HCT116 (cell line): ENCODE measurements around the gene MYEOV. TPM values are rescaled to one million over a fixed set of nuclear protein-coding genes. Genes with fewer than 3 reads are reported as not detected.

ENCODE experiments used
- ATAC-seq: fragments of 200-7000 bp; cut with Tn5 transposase; 2 replicates; pipeline ENCODE4 v1.9.1; 2020; ENCODE audit warnings: mild to moderate bottlenecking, moderate library complexity
- BruUV-seq: library from RNA; stranded (reverse); fragments of 400-500 nt; replicated peaks from 2 replicates; lab custom pipeline; 2021; lab: Mats Ljungman, UMichigan
- CTCF ChIA-PET: fragments of 300-600 bp; sonication (Branson Sonifier 250); formaldehyde crosslinking; loops from one replicate; lab custom pipeline; 2021; ENCODE audit warnings: antibody characterized with exemption; lab: Charles Lee
- POLR2A ChIA-PET: fragments of 300-600, 350-600 bp; sonication (Branson Sonifier 250); formaldehyde crosslinking; loops from one replicate; lab custom pipeline; 2021; ENCODE audit warnings: antibody characterized with exemption; lab: Charles Lee
- RAD21 ChIA-PET, 2 experiments: fragments of 300-600 bp; sonication (Branson Sonifier 250); formaldehyde crosslinking; loops; one replicate each; lab custom pipeline; 2023; ENCODE audit warnings: low total read pairs in 2 of 2; ENCODE audit not compliant: uncharacterized antibody in 2 of 2, unreplicated experiment in 2 of 2, low non-redundant PET in 1 of 2; lab: Charles Lee
- DNase-seq: peaks from one replicate; pipeline ENCODE4 v3.0.0-alpha.2; 2010; ENCODE audit warnings: low read depth, low spot score
- H2AFZ ChIP-seq: fragments of 200-600 bp; shearing (Covaris generic), sonication (generic); 2 replicates; pipeline ENCODE4 v1.6.1; 2017; ENCODE audit warnings: low read depth, mixed run types, mixed read lengths, antibody characterized with exemption, low read length; ENCODE audit not compliant: poor library complexity, severe bottlenecking
- H3K27ac ChIP-seq: 2 replicates; pipeline ENCODE4 v1.5.1; 2012; ENCODE audit warnings: low read depth, low read length
- H3K27me3 ChIP-seq: fragments of 200-600 bp; sonication (generic); 2 replicates; pipeline ENCODE4 v1.6.1; 2016; ENCODE audit warnings: mixed run types, low read length, mixed read lengths; ENCODE audit not compliant: insufficient read depth
- H3K36me3 ChIP-seq, 2 experiments: fragments of 200-500 bp in 1 of 2; fragments of 200-600 bp in 1 of 2; sonication (Bioruptor generic) in 1 of 2; sonication (generic) in 1 of 2; 2 replicates each; pipeline versions ENCODE4 v1.5.1 to v1.6.1; 2014 to 2016; ENCODE audit warnings: low read length in 2 of 2, inconsistent platforms in 1 of 2, mixed read lengths in 1 of 2, mixed run types in 1 of 2; ENCODE audit not compliant: insufficient read depth in 2 of 2, control insufficient read depth in 1 of 2
- H3K4me1 ChIP-seq, 2 experiments: fragments of 200-600 bp in 1 of 2; sonication (generic) in 1 of 2; 2 replicates each; pipeline versions ENCODE4 v1.5.1 to v1.6.1; 2012 to 2017; ENCODE audit warnings: low read length in 2 of 2, inconsistent platforms in 1 of 2, mild to moderate bottlenecking in 1 of 2, mixed read lengths in 1 of 2, mixed run types in 1 of 2, moderate library complexity in 1 of 2; ENCODE audit not compliant: insufficient read depth in 2 of 2, control insufficient read depth in 1 of 2
- H3K4me2 ChIP-seq: fragments of 200-600 bp; sonication (generic); 2 replicates; pipeline ENCODE4 v1.6.1; 2017; ENCODE audit warnings: mixed run types, low read length, mixed read lengths
- H3K4me3 ChIP-seq, 2 experiments: fragments of 200-600 bp in 1 of 2; sonication (generic) in 1 of 2; replicated peaks in 1 of 2; 2 replicates each; pipeline ENCODE4 v1.5.1; 2011 to 2016; ENCODE audit warnings: low read length in 2 of 2, control low read depth in 1 of 2, low read depth in 1 of 2, mild to moderate bottlenecking in 1 of 2, mixed read lengths in 1 of 2, mixed run types in 1 of 2
- H3K79me2 ChIP-seq: fragments of 200-600 bp; sonication (generic); 2 replicates; pipeline ENCODE4 v1.6.1; 2017; ENCODE audit warnings: mild to moderate bottlenecking, mixed run types, low read length, moderate library complexity, mixed read lengths; ENCODE audit not compliant: insufficient read depth
- H3K9ac ChIP-seq: fragments of 200-600 bp; sonication (generic); 2 replicates; pipeline ENCODE4 v1.6.1; 2016; ENCODE audit warnings: low read length, mixed read lengths
- H3K9me2 ChIP-seq: fragments of 200-600 bp; sonication (generic), shearing (Covaris generic); 2 replicates; pipeline ENCODE4 v1.6.1; 2017; ENCODE audit warnings: mixed run types, mild to moderate bottlenecking, moderate library complexity; ENCODE audit not compliant: insufficient read depth
- H3K9me3 ChIP-seq, 2 experiments: fragments of 200-500 bp in 1 of 2; fragments of 200-600 bp in 1 of 2; sonication (Bioruptor generic) in 1 of 2; sonication (generic) in 1 of 2; 2 replicates each; pipeline ENCODE4 v1.6.1; 2014 to 2017; ENCODE audit warnings: low read length in 2 of 2, mixed read lengths in 2 of 2, inconsistent platforms in 1 of 2, low read depth in 1 of 2, mild to moderate bottlenecking in 1 of 2, mixed run types in 1 of 2, moderate library complexity in 1 of 2; ENCODE audit not compliant: control insufficient read depth in 1 of 2, insufficient read depth in 1 of 2
- H4K20me1 ChIP-seq: fragments of 200-600 bp; sonication (generic), shearing (Covaris generic); 2 replicates; pipeline ENCODE4 v1.6.1; 2017; ENCODE audit warnings: mixed run types, mild to moderate bottlenecking, moderate library complexity; ENCODE audit not compliant: insufficient read depth
- CBX3 ChIP-seq: IDR thresholded peaks from 2 replicates; pipeline ENCODE4 v1.6.1; 2012; ENCODE audit warnings: low read depth
- EGR1 ChIP-seq: IDR thresholded peaks from 2 replicates; pipeline ENCODE4 v1.6.1; 2012; ENCODE audit warnings: low read depth
- ELF1 ChIP-seq: IDR thresholded peaks from 2 replicates; pipeline ENCODE4 v1.6.1; 2012; ENCODE audit warnings: low read depth, borderline replicate concordance
- FOSL1 ChIP-seq: IDR thresholded peaks from 2 replicates; pipeline ENCODE4 v1.6.1; 2012; ENCODE audit warnings: low read depth
- JUND ChIP-seq: IDR thresholded peaks from 2 replicates; pipeline ENCODE4 v1.6.1; 2012
- POLR2A ChIP-seq: IDR thresholded peaks from 2 replicates; pipeline ENCODE4 v1.7.0; 2011; ENCODE audit warnings: borderline replicate concordance; ENCODE audit not compliant: insufficient read depth, insufficient read length; ENCODE audit errors: extremely low read depth
- POLR2AphosphoS5 ChIP-seq: IDR thresholded peaks from 2 replicates; pipeline ENCODE4 v1.6.1; 2011; ENCODE audit warnings: mild to moderate bottlenecking, low read depth, low read length, moderate library complexity
- RAD21 ChIP-seq: IDR thresholded peaks from 2 replicates; pipeline ENCODE4 v1.6.1; 2012; ENCODE audit warnings: low read depth, mild to moderate bottlenecking
- SIN3A ChIP-seq: IDR thresholded peaks from 2 replicates; pipeline ENCODE4 v1.6.1; 2012; ENCODE audit warnings: low read depth
- TCF7L2 ChIP-seq: IDR thresholded peaks from 2 replicates; pipeline ENCODE4 v1.7.0; 2011; ENCODE audit warnings: borderline replicate concordance, inconsistent platforms; ENCODE audit not compliant: insufficient read depth, insufficient read length; ENCODE audit errors: extremely low read depth
- ZFX ChIP-seq: fragments of 450-650 bp; IDR thresholded peaks from 2 replicates; pipeline ENCODE4 v1.6.1; 2017
- ZNF274 ChIP-seq: fragments of 200-500 bp; sonication (Bioruptor generic); IDR thresholded peaks from 2 replicates; pipeline ENCODE4 v1.6.1; 2014; ENCODE audit warnings: mild to moderate bottlenecking, low read depth, low read length, inconsistent platforms
- intact Hi-C: fragments of 100-400 bp; cut with micrococcal nuclease; formaldehyde crosslinking; loops from 2 replicates; pipeline ENCODE4 v1.10.0; 2022
- total RNA-seq: library from RNA; stranded (reverse); gene quantifications from one replicate; pipeline ENCODE4 v1.2.1, GENCODE V29; 2021; ENCODE audit not compliant: unreplicated experiment
- TF ChIP-seq, protein P1 (sequence below): IDR thresholded peaks from 2 replicates; pipeline ENCODE4 v1.6.1; 2012
- TF ChIP-seq, protein P2 (sequence below): IDR thresholded peaks from 2 replicates; pipeline ENCODE4 v1.6.1; 2012; ENCODE audit warnings: low read depth

The MYEOV gene
- total RNA-seq, 1 experiment from 2014 or later = 135 TPM

DNA sequence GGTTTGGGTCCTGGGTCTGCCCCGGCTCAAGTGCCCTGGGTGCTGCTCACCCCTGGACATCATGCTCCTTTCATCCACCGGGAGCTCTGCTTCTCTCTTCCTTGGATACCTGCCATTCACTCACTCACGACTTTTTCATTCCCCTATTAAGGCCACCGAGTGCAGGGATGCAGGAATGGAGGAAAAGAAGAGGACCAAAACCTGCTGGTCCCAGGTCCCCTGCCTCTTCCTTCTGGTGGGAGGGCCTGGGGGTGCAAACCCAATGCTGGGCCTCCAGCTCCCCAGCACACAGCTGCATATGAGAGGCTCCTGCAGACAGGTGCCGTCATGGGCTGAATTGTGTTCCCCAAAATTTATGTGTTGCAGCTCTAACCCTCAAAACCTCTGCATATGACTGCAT is 36.8 kb upstream of the MYEOV start:
- H3K4me3 ChIP-seq = no peak overlapping the region
- H3K9me2 ChIP-seq = no peaks in the 10 kb centered on the region
- no peak overlapping the region for H3K27ac ChIP-seq
- POLR2A ChIA-PET = no interaction called here
- no TSS peak for BruUV-seq
- CTCF ChIA-PET = no interaction called here
- RAD21 ChIA-PET = no interaction called here
- no peaks in the 10 kb centered on the region for H3K36me3 ChIP-seq
- no peaks in the 10 kb centered on the region for H3K79me2 ChIP-seq
- no peak for ATAC-seq
- TF ChIP-seq EGR1 (no peak), POLR2A (no peak), FOSL1 (no peak), ELF1 (no peak), ZNF274 (no peak), TCF7L2 (no peak), RAD21 (no peak), JUND (no peak), ZFX (no peak)
- TF ChIP-seq, protein P1, sequence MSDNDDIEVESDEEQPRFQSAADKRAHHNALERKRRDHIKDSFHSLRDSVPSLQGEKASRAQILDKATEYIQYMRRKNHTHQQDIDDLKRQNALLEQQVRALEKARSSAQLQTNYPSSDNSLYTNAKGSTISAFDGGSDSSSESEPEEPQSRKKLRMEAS = no peak
- TF ChIP-seq, all 23 proteins: peak for 0
- H3K9ac ChIP-seq = no peak overlapping the region
- no peaks in the 10 kb centered on the region for H4K20me1 ChIP-seq
- peaks cover 0 to 18% of the 10 kb centered on the region in 2 experiments; a peak in 2 of 4 replicates for H3K4me1 ChIP-seq
- DNase-seq = no peak
- intact Hi-C loops = no loop called here
- no peaks in the 10 kb centered on the region for H3K27me3 ChIP-seq
- peaks cover 0 to 17% of the 10 kb centered on the region in 2 experiments; a peak in 1 of 4 replicates for H3K9me3 ChIP-seq
- H3K4me2 ChIP-seq = no peak overlapping the region
- H2AFZ ChIP-seq = no peak overlapping the region

DNA sequence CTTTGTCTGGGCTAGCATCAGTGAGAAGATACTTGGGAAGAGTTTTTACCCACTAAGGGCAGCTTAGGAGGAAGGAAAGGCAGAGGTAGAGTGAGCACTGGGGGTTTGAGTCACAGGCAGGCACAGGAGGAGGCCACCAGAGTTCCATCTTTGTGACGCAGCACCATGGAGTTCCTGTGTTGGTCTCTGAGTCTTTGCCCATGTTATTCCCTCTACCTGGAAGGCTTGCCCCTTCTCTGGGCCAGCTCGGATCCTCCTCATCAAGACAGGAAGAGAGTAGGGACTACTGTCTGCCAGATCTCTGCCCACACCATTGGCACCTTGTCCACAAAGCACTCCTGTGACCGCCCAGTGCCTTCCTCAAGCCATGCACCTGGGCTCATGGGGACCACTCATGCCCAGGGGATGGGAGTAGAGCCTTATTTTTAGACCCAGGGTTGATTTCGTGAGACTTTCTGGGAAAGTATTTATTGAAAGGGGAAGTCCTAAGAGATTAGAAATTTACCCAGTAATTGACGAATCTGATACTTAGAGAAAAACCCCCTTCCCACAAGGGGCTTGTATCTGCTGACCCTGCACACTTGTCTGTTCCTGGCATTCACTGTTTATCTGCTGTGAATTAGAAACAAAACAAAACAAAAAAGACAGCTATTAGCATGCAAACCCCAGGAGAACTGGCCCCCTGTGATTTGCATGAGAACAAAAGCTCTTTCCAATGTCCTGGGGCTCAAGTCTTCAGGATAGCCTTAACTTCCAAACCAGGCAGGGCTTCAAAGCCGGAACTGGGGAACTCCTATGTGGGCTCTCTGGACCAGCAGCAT is 35.9 kb upstream of the MYEOV start:
- BruUV-seq = no TSS peak
- Histone ChIP-seq H3K4me3 (no peak overlapping the region), H3K9me3 (peaks cover 0 to 10% of the 10 kb centered on the region in 2 experiments; a peak in 1 of 4 replicates), H4K20me1 (no peaks in the 10 kb centered on the region), H2AFZ (no peak overlapping the region), H3K4me1 (peaks cover 0 to 12% of the 10 kb centered on the region in 2 experiments; a peak in 2 of 4 replicates), H3K9me2 (no peaks in the 10 kb centered on the region), H3K27me3 (no peaks in the 10 kb centered on the region), H3K36me3 (no peaks in the 10 kb centered on the region), H3K9ac (no peak overlapping the region), H3K4me2 (no peak overlapping the region), H3K79me2 (no peaks in the 10 kb centered on the region), H3K27ac (no peak overlapping the region)
- CTCF ChIA-PET = no interaction called here
- ATAC-seq (no peak), DNase-seq (no peak)
- TF ChIP-seq ELF1 = no peak
- TF ChIP-seq ZFX = no peak
- TF ChIP-seq POLR2AphosphoS5 = no peak
- TF ChIP-seq, protein P2, sequence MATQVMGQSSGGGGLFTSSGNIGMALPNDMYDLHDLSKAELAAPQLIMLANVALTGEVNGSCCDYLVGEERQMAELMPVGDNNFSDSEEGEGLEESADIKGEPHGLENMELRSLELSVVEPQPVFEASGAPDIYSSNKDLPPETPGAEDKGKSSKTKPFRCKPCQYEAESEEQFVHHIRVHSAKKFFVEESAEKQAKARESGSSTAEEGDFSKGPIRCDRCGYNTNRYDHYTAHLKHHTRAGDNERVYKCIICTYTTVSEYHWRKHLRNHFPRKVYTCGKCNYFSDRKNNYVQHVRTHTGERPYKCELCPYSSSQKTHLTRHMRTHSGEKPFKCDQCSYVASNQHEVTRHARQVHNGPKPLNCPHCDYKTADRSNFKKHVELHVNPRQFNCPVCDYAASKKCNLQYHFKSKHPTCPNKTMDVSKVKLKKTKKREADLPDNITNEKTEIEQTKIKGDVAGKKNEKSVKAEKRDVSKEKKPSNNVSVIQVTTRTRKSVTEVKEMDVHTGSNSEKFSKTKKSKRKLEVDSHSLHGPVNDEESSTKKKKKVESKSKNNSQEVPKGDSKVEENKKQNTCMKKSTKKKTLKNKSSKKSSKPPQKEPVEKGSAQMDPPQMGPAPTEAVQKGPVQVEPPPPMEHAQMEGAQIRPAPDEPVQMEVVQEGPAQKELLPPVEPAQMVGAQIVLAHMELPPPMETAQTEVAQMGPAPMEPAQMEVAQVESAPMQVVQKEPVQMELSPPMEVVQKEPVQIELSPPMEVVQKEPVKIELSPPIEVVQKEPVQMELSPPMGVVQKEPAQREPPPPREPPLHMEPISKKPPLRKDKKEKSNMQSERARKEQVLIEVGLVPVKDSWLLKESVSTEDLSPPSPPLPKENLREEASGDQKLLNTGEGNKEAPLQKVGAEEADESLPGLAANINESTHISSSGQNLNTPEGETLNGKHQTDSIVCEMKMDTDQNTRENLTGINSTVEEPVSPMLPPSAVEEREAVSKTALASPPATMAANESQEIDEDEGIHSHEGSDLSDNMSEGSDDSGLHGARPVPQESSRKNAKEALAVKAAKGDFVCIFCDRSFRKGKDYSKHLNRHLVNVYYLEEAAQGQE = no peak
- TF ChIP-seq CBX3 = no peak
- TF ChIP-seq SIN3A = no peak
- TF ChIP-seq JUND = no peak
- POLR2A ChIA-PET = no interaction called here
- intact Hi-C loops = no loop called here
- RAD21 ChIA-PET = no interaction called here
